SH-SY5Y (cell line): ENCODE results near the gene OOEP.

Experiments
- GATA2 ChIP-seq: IDR thresholded peaks from 2 replicates; pipeline ENCODE4 v1.6.1; 2011; ENCODE audit warnings: mild to moderate bottlenecking, low read depth, low read length
- GATA3 ChIP-seq: IDR thresholded peaks from 2 replicates; pipeline ENCODE4 v1.6.1; 2011; ENCODE audit warnings: low read depth, mild to moderate bottlenecking, low read length, moderate library complexity

DNA sequence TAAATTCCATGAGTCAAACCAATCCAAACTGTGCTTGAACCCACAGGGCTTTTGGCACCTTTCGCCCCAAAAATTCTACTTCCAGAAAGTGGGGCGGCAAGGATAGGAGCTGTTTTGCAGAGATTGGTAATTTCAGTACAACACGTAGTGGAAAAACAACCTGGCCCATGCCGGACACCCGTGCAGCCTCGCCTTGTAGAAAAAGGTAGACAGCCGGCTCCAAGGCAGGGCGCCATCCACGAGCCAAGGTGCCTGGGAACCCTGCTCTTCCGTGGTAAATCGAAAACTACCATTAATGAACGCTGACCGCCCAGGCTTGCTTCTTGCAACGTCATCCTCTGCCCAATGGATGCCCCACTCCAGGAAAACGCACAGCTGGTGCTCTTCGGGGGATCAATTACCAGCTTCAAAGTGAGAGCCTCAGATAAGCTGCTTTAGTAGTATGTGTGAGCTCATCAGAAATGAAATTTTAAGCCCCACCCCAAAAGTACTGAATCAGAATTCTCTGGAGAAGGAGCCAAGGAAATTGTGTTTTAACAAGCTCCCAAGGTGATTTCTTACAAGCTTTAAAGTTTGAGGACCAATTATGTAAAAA lies 1.8 kb downstream of the OOEP start:
- no peak for TF ChIP-seq GATA2
- TF ChIP-seq GATA3, result no peak
